PC-3 (cell line): ENCODE results near the gene IQSEC3. TPM values are rescaled to one million over a fixed set of nuclear protein-coding genes. Genes with fewer than 3 reads are reported as not detected.

Source experiments
- ATAC-seq: fragments of 200-7000 bp; cut with Tn5 transposase; 2 replicates; pipeline ENCODE4 v1.9.1; 2020; ENCODE audit warnings: mild to moderate bottlenecking, moderate library complexity
- BruUV-seq: library from RNA; stranded (reverse); fragments of 400-500 nt; replicated peaks from 2 replicates; lab custom pipeline; 2021; lab: Mats Ljungman, UMichigan
- CTCF ChIA-PET: fragments of 300-600 bp; sonication (Branson Sonifier 250); formaldehyde crosslinking; loops from one replicate; lab custom pipeline; 2022; ENCODE audit warnings: antibody characterized with exemption; lab: Charles Lee
- POLR2A ChIA-PET: fragments of 300-600 bp; sonication (Branson Sonifier 250); formaldehyde crosslinking; loops from one replicate; lab custom pipeline; 2022; ENCODE audit warnings: antibody characterized with exemption; ENCODE audit not compliant: unreplicated experiment; lab: Charles Lee
- DNase-seq: peaks from one replicate; pipeline ENCODE4 v3.0.0-alpha.2; 2015
- H2AFZ ChIP-seq: fragments of 300-600 bp; sonication (generic); 2 replicates; pipeline ENCODE4 v1.6.0; 2016; ENCODE audit warnings: antibody characterized with exemption, low read length
- H3F3A ChIP-seq: fragments of 300-600 bp; sonication (generic); one replicate; pipeline ENCODE4 v1.6.0; 2017; ENCODE audit warnings: antibody characterized with exemption, low read length, control low read depth, mild to moderate bottlenecking; ENCODE audit not compliant: unreplicated experiment
- H3K27ac ChIP-seq: fragments of 300-600 bp; sonication (generic); 2 replicates; pipeline ENCODE4 v1.5.1; 2016; ENCODE audit warnings: mild to moderate bottlenecking, low read length
- H3K27me3 ChIP-seq: fragments of 300-600 bp; sonication (generic); 2 replicates; pipeline ENCODE4 v1.6.1; 2016; ENCODE audit warnings: low read length, mixed read lengths
- H3K36me3 ChIP-seq: fragments of 300-600 bp; sonication (generic); 2 replicates; pipeline ENCODE4 v1.6.1; 2016; ENCODE audit warnings: low read depth, mixed run types, low read length, mixed read lengths
- H3K4me1 ChIP-seq: fragments of 300-600 bp; sonication (generic); 2 replicates; pipeline ENCODE4 v1.5.1; 2016; ENCODE audit warnings: low read length; ENCODE audit not compliant: insufficient read depth
- H3K4me2 ChIP-seq: fragments of 300-600 bp; sonication (generic); 2 replicates; pipeline ENCODE4 v1.6.0; 2016; ENCODE audit warnings: low read length
- H3K4me3 ChIP-seq: fragments of 300-600 bp; sonication (generic); 2 replicates; pipeline ENCODE4 v1.5.1; 2016; ENCODE audit warnings: mild to moderate bottlenecking, low read length, mixed read lengths
- H3K79me2 ChIP-seq: fragments of 300-600 bp; sonication (generic); 2 replicates; pipeline ENCODE4 v1.6.1; 2017; ENCODE audit warnings: low read length, mixed read lengths
- H3K9ac ChIP-seq: fragments of 300-600 bp; sonication (generic); 2 replicates; pipeline ENCODE4 v1.6.0; 2016; ENCODE audit warnings: mild to moderate bottlenecking, low read length
- H3K9me2 ChIP-seq: fragments of 300-600 bp; sonication (generic); replicated peaks from 2 replicates; pipeline ENCODE4 v1.6.1; 2016; ENCODE audit warnings: mixed run types, low read length, mixed read lengths
- H3K9me3 ChIP-seq: fragments of 300-600 bp; sonication (generic); 2 replicates; pipeline ENCODE4 v1.6.1; 2016; ENCODE audit warnings: low read length, mixed read lengths
- H4K20me1 ChIP-seq: fragments of 300-600 bp; sonication (generic); 2 replicates; pipeline ENCODE4 v1.6.1; 2016; ENCODE audit warnings: low read length, mixed read lengths
- CTCF ChIP-seq: fragments of 300-600 bp; sonication (generic); conservative IDR thresholded peaks from 2 replicates; pipeline ENCODE4 v1.5.1; 2017; ENCODE audit warnings: antibody characterized with exemption, low read depth, mild to moderate bottlenecking, low read length
- EZH2 ChIP-seq: fragments of 300-600 bp; sonication (generic); IDR thresholded peaks from one replicate; pipeline ENCODE4 v1.6.1; 2017; ENCODE audit warnings: antibody characterized with exemption, mild to moderate bottlenecking, low read length; ENCODE audit not compliant: unreplicated experiment
- EZH2phosphoT487 ChIP-seq: fragments of 300-600 bp; sonication (generic); IDR thresholded peaks from 2 replicates; pipeline ENCODE4 v1.6.1; 2018; ENCODE audit warnings: mild to moderate bottlenecking, antibody characterized with exemption, low read length, borderline replicate concordance
- intact Hi-C: fragments of 100-400 bp; cut with micrococcal nuclease; formaldehyde crosslinking; loops from 2 replicates; pipeline ENCODE4 v1.9.0; 2023
- total RNA-seq: library from RNA; depleted of rRNA; stranded (reverse); fragments of >200 nt; gene quantifications from 2 replicates; pipeline ENCODE4 v1.2.3, GENCODE V29; 2014

IQSEC3 gene
- total RNA-seq, 1 experiment from 2014 or later = 0.11 TPM

GRCh38 chr12:129001-129400 is 62.4 kb downstream of the IQSEC3 start:
- DNase-seq (no peak), ATAC-seq (no peak)
- no TSS peak for BruUV-seq
- H3K36me3 ChIP-seq = no peaks in the 10 kb centered on the region
- intact Hi-C loops = no loop called here
- TF ChIP-seq EZH2 = no peak
- TF ChIP-seq EZH2phosphoT487 = no peak
- TF ChIP-seq CTCF = no peak
- H3K4me2 ChIP-seq = no peak overlapping the region
- no peaks in the 10 kb centered on the region; the same call in 1 of the 2 replicates for H3K4me1 ChIP-seq
- no peak overlapping the region for H3K9ac ChIP-seq
- CTCF ChIA-PET = no interaction called here
- H3F3A ChIP-seq = no peaks in the 10 kb centered on the region
- POLR2A ChIA-PET = no interaction called here
- H3K9me3 ChIP-seq = no peaks in the 10 kb centered on the region
- H3K4me3 ChIP-seq = no peak overlapping the region
- no peaks in the 10 kb centered on the region for H3K9me2 ChIP-seq
- no peaks in the 10 kb centered on the region for H4K20me1 ChIP-seq
- no peaks in the 10 kb centered on the region for H3K79me2 ChIP-seq
- peaks cover 4% of the 10 kb centered on the region; the same call in 1 of the 2 replicates for H3K27me3 ChIP-seq
- no peak overlapping the region for H2AFZ ChIP-seq
- H3K27ac ChIP-seq = no peak overlapping the region

GRCh38 chr12:130519-130918 is 64.0 kb downstream of the IQSEC3 start:
- CTCF ChIA-PET = no interaction called here
- POLR2A ChIA-PET = no interaction called here
- no peaks in the 10 kb centered on the region for H3K79me2 ChIP-seq
- TF ChIP-seq CTCF (no peak), EZH2phosphoT487 (no peak), EZH2 (no peak)
- H3K27ac ChIP-seq = no peak overlapping the region
- no peaks in the 10 kb centered on the region for H4K20me1 ChIP-seq
- H3K4me1 ChIP-seq = no peaks in the 10 kb centered on the region; the same call in 1 of the 2 replicates
- DNase-seq = no peak
- H3K4me2 ChIP-seq = no peak overlapping the region
- H3K4me3 ChIP-seq = no peak overlapping the region
- no TSS peak for BruUV-seq
- peaks cover 5% of the 10 kb centered on the region; the same call in 1 of the 2 replicates for H3K27me3 ChIP-seq
- H3K9me3 ChIP-seq = no peaks in the 10 kb centered on the region
- no peak overlapping the region for H3K9ac ChIP-seq
- no peaks in the 10 kb centered on the region for H3K36me3 ChIP-seq
- no peak for ATAC-seq
- intact Hi-C loops = no loop called here
- no peaks in the 10 kb centered on the region for H3K9me2 ChIP-seq
- no peak overlapping the region for H2AFZ ChIP-seq
- no peaks in the 10 kb centered on the region for H3F3A ChIP-seq

GRCh38 chr12:131008-131407 is 64.4 kb downstream of the IQSEC3 start:
- CTCF ChIA-PET = no interaction called here

More at GRCh38 chr12:131008-131407, 64.4 kb downstream of the IQSEC3 start:
- H4K20me1 ChIP-seq = no peaks in the 10 kb centered on the region
- no peak overlapping the region for H2AFZ ChIP-seq
- no peak for TF ChIP-seq EZH2phosphoT487
- no peak for TF ChIP-seq CTCF
- TF ChIP-seq EZH2 = no peak
- H3K27me3 ChIP-seq = peaks cover 9% of the 10 kb centered on the region
- H3K9me3 ChIP-seq = no peaks in the 10 kb centered on the region
- H3K79me2 ChIP-seq = no peaks in the 10 kb centered on the region
- no peaks in the 10 kb centered on the region; the same call in 1 of the 2 replicates for H3K4me1 ChIP-seq
- no peak overlapping the region for H3K27ac ChIP-seq
- intact Hi-C loops = no loop called here
- no peak overlapping the region for H3K4me3 ChIP-seq
- H3K4me2 ChIP-seq = no peak overlapping the region
- BruUV-seq = no TSS peak
- ATAC-seq (no peak), DNase-seq (no peak)
- no peak overlapping the region for H3K9ac ChIP-seq
- H3K9me2 ChIP-seq = no peaks in the 10 kb centered on the region
- H3K36me3 ChIP-seq = no peaks in the 10 kb centered on the region
- no peaks in the 10 kb centered on the region for H3F3A ChIP-seq
- POLR2A ChIA-PET = no interaction called here
